ENCODE data around the gene SAA4. TPM values are rescaled to one million over a fixed set of nuclear protein-coding genes. Genes with fewer than 3 reads are reported as not detected.

Gene SAA4
- total RNA-seq, 1 experiment from 2014 or later: not detected

- CTCF ChIA-PET: no interaction called here
- no TSS peak for BruUV-seq (replicated peaks)
- Histone ChIP-seq H3K4me1 (replicated peaks; ENCODE audit: insufficient read depth) (no peaks in the 10 kb centered on the region), H3K4me3 (no peak overlapping the region), H3K27ac (no peak overlapping the region), H3K4me2 (no peak overlapping the region), H3F3A (ENCODE audit: insufficient read depth, low read depth) (no peaks in the 10 kb centered on the region), H3K36me3 (ENCODE audit: low read depth) (no peaks in the 10 kb centered on the region), H3K9me2 (ENCODE audit: insufficient read depth) (no peaks in the 10 kb centered on the region), H2AFZ (no peak overlapping the region), H4K20me1 (ENCODE audit: insufficient read depth) (no peaks in the 10 kb centered on the region), H3K9me3 (ENCODE audit: insufficient read depth, low read depth) (no peaks in the 10 kb centered on the region), H3K79me2 (ENCODE audit: low read depth) (no peaks in the 10 kb centered on the region), H3K27me3 (ENCODE audit: insufficient read depth, low read depth) (no peaks in the 10 kb centered on the region)
- intact Hi-C loops (cut with micrococcal nuclease; ENCODE audit: unreplicated experiment): no loop called here
- POLR2A ChIA-PET (ENCODE audit: unreplicated experiment): no interaction called here
- DNase-seq: peak in 1 of 2 experiments; percentile 29
- TF ChIP-seq EZH2 (IDR thresholded peaks at IDR 0.05; ENCODE audit: low read depth) (no peak), CTCF (conservative IDR thresholded peaks at IDR 0.05) (no peak)
Observed at GRCh38 chr11:18223591-18224387, 12.8 kb downstream of the SAA4 start.

- H3K9me3 ChIP-seq (ENCODE audit: insufficient read depth, low read depth): no peaks in the 10 kb centered on the region
- no TSS peak for BruUV-seq (replicated peaks)
- no peaks in the 10 kb centered on the region for H3K4me1 ChIP-seq (replicated peaks; ENCODE audit: insufficient read depth)
- TF ChIP-seq CTCF (conservative IDR thresholded peaks at IDR 0.05) (no peak), EZH2 (IDR thresholded peaks at IDR 0.05; ENCODE audit: low read depth) (no peak)
- H3K27me3 ChIP-seq (ENCODE audit: insufficient read depth, low read depth): no peaks in the 10 kb centered on the region
- intact Hi-C loops (cut with micrococcal nuclease; ENCODE audit: unreplicated experiment): no loop called here
- no peaks in the 10 kb centered on the region for H3K36me3 ChIP-seq (ENCODE audit: low read depth)
- H4K20me1 ChIP-seq (ENCODE audit: insufficient read depth): no peaks in the 10 kb centered on the region
- CTCF ChIA-PET: no interaction called here
- H3K27ac ChIP-seq: no peak overlapping the region
- no peak overlapping the region for H3K4me2 ChIP-seq
- no peaks in the 10 kb centered on the region for H3K9me2 ChIP-seq (ENCODE audit: insufficient read depth)
- no peak overlapping the region for H2AFZ ChIP-seq
- no peak for DNase-seq
- no peak overlapping the region for H3K4me3 ChIP-seq
- POLR2A ChIA-PET (ENCODE audit: unreplicated experiment): no interaction called here
- no peaks in the 10 kb centered on the region for H3K79me2 ChIP-seq (ENCODE audit: low read depth)
- H3F3A ChIP-seq (ENCODE audit: insufficient read depth, low read depth): no peaks in the 10 kb centered on the region
Observed at GRCh38 chr11:18222814-18223421, 13.7 kb downstream of the SAA4 start.

GRCh38 chr11:18221274-18221876, 15.2 kb downstream of the SAA4 start:
- H3K27ac ChIP-seq: no peak overlapping the region
- no peaks in the 10 kb centered on the region for H3K79me2 ChIP-seq (ENCODE audit: low read depth)
- intact Hi-C loops (cut with micrococcal nuclease; ENCODE audit: unreplicated experiment): no loop called here
- TF ChIP-seq CTCF (conservative IDR thresholded peaks at IDR 0.05) (no peak), EZH2 (IDR thresholded peaks at IDR 0.05; ENCODE audit: low read depth) (no peak)
- H3K4me1 ChIP-seq (replicated peaks; ENCODE audit: insufficient read depth): no peaks in the 10 kb centered on the region
- H3K9me2 ChIP-seq (ENCODE audit: insufficient read depth): no peaks in the 10 kb centered on the region
- H3K9me3 ChIP-seq (ENCODE audit: insufficient read depth, low read depth): no peaks in the 10 kb centered on the region
- ChIA-PET POLR2A (ENCODE audit: unreplicated experiment) (no interaction called here), CTCF (no interaction called here)
- no peak overlapping the region for H2AFZ ChIP-seq
- H4K20me1 ChIP-seq (ENCODE audit: insufficient read depth): no peaks in the 10 kb centered on the region
- peak in 1 of 2 experiments; percentile 9 for DNase-seq
- H3F3A ChIP-seq (ENCODE audit: insufficient read depth, low read depth): no peaks in the 10 kb centered on the region
- H3K4me2 ChIP-seq: no peak overlapping the region
- no peak overlapping the region for H3K4me3 ChIP-seq
- no TSS peak for BruUV-seq (replicated peaks)
- H3K36me3 ChIP-seq (ENCODE audit: low read depth): no peaks in the 10 kb centered on the region
- H3K27me3 ChIP-seq (ENCODE audit: insufficient read depth, low read depth): 0 out of 2 replicates have a peak, but pooled peaks cover 3% of the 10 kb centered on the region
